Heart left ventricle (tissue), 13 donors: ENCODE data around the gene ZCCHC7.

ENCODE experiments used
- CTCF ChIP-seq, 12 donors: fragments of 200-600 bp; sonication (generic) in 4 of 12; IDR thresholded peaks; one replicate each; pipeline versions ENCODE4 v1.5.0 to v1.8.0; 2018 to 2022; ENCODE audit warnings: antibody characterized with exemption in 12 of 12, mild to moderate bottlenecking in 5 of 12
- POLR2A ChIP-seq, 2 donors: fragments of 450-650 bp; IDR thresholded peaks; one replicate each; pipeline ENCODE4 v1.6.1; 2017; ENCODE audit warnings: antibody characterized with exemption in 2 of 2, mild to moderate bottlenecking in 2 of 2, moderate library complexity in 2 of 2
- donor health status: ischemic (EF 13 %, LVEDD 7.1; RV severe dilation, severe dysfunction).
- donor health status: DM: no; HTN: yes; CAD: no.
- donor health status: DM: no; HTN: no; CAD: no.
- donor health status: ischemic (EF 25% LVEDD 6.9; RV normal size, moderate dysfunction).
- donor health status: ischemic (EF 25% LVEDD 5.7; RV mildly dilated, moderate dysfunction).
- donor health status: ischemic (EF 35%, LVEDD 5.7; RV mildly dilated, moderate dysfunction).
- donor health status: nonischemic (EF 11% LVEDD 7.7; RV severe dilation, severe dysfunction).
- donor health status: DM: yes; HTN: yes; CAD: no.
- donor health status: PGD.
- donor health status: ischemic (EF 29% LVEDD 5.4; RV normal size, mild dysfunction).
- donor health status: nonischemic (EF 23%, LVEDD 6.1; RV moderate dilation, normal function).

- TF ChIP-seq CTCF (IDR thresholded peaks at IDR 0.05) (no peak), POLR2A (IDR thresholded peaks at IDR 0.05) (no peak)
These were observed 62.3 kb downstream of the ZCCHC7 start for GRCh38 chr9:37182718-37183117.
